RCC 7860 (cell line): ENCODE data around the gene ACSS1.

Experiments
- DNase-seq: peaks from one replicate; pipeline ENCODE4 v3.0.0-alpha.2; 2015; ENCODE audit warnings: low spot score
- FAIRE-seq: peaks from 2 replicates; lab custom pipeline; 2012; peaks lifted over from hg19 to GRCh38; lab: Jason Lieb, UNC

Gene ACSS1

DNA sequence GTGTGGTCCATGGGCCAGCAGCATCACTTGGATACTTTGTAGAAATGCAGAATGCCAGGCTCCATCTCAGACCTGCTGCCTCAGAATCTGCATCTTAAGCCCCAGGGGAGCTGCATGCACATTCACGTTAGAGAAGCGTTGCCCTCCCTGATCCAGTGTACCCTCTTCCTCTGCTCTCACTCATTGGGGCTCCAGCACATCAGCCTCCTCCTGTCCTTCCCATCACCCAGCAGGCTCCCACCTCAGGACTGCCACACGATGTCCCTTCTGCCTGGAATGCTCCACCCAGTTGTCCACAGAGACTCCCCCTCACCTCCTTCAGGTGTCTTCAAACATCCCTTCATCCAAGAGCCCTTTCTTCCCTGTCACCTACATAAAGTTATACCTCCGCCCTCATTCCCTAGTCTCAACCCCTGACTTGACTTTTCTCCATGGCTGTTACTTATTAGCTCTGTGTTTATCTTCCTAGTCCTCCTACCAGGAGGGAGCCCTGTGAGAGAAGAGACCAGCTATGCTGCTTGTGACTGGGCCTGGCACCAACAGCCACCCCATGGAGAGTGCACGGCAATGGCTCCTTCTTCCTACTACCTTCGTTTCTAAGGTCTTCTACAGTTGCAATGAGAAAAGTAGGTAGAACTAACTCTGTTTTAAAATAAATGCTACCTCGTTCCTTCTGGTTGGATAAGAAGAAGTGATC lies 3.3 kb upstream of the ACSS1 start:
- no peak for DNase-seq
- FAIRE-seq, result no peak

DNA sequence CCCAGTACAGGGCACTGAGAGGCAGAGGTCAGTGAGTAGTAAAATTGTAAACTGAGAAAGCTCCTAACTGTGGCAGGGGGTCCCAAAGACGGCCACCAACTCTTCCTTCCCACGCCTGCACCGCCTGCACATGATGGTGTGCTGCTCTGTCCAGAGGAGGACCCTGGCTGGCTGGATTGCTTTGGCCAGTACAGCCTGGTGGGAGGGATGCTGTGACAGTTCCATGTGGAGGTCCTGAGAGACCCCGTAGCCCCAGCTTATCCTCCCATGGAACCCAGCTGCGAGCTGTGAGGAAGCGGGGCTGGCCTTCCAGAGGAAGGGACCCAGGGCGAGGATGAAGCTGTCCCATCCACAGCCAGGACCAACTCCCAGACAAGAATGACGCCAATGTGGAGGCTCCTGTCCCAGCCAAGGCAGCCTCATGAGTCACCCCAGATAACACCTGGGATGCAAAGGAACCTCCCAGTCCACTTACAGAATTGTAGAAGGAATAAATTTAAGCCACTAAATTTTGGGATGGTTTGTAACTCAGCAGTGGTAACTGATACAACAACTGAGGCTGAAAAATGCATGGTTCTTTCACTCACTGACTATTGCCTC lies 2.0 kb upstream of the ACSS1 start:
- no peak for DNase-seq
- FAIRE-seq, result no peak

DNA sequence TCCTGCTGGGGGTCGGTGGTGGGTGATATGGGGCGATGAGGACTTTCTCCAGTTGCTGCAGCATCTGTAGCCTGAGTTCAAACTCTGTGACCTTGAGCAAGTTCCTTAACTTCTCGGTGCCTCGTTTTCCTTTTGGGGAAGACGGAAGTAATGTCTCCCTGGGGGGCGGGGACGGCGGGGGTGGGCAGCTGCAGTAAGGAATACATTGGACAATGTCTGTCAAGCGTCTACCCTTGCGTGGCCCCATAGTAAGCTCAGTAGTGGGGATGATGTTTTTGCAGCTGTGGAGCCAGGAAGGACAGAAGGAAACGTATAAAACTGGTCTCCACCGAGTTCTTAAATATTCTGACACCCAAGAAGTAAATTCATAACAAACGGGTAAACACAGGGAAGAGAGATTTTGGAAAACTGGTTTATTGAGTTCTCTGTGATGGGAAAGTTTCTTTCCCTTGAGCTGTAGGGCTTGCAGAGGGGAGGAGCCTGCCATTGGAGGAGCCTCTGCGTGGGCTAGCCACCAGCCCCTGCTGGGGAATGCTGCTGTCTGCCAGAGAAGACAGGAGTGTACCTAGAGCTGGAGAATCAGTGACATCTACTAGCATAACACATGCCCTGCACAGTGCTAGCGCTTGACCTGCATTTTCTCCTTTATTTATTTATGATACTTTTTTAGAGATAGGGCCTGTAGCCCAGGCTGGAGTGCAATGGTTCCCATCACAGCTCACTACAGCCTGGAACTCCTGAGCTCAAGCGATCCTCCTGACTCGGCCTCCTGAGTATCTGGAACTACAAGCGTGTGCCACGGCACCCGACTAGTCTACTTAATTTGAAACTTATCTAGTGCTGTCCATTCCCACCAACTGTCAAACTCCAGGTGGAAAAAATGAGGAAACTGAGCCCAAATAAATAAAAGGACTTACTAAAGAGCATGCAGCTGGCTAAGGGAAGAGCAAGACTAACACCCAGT lies 1.2 kb upstream of the ACSS1 start:
- DNase-seq (no peak), FAIRE-seq (no peak)

DNA sequence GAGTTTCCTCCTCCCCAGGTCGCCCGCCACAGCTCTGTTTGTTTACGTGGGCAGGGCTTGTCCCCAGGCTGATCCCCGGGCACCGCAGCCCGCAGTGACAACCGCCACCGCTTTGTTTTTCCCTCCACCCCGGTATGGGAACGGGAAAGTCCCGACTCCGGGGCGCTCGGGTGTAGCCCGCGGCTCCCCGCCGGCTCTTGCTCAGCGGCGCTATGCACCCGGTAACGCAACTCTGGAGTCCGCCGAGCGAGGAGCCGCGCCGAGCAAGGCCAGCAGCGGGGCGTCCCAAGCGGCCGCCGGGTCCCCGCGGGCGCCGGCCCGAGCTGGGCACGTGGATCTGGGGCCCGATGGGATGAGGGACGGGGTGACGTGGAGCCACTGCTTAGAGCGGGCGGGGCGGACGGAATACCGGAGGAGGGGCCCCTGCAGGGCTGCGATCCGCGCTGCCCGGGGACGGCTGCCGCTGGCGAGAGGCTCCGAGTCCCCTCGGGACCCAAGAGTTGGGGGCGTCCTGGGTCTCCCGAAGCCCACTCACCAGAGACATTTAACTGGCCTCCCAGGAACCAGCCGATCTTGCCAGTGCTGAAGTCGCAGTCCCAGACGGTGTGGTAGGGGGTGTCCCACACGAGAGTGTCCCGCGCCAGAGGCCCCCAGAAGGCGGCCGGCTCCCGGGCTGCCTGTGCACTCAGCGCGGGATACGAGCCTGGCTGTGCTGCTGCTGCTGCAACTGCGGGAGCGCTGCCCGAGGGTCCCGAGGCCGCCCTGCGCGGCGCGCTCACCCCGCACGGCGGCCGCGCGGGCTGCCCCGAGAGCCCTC lies 497 bp downstream of the ACSS1 start:
- FAIRE-seq (no peak), DNase-seq (peak; percentile 14)

DNA sequence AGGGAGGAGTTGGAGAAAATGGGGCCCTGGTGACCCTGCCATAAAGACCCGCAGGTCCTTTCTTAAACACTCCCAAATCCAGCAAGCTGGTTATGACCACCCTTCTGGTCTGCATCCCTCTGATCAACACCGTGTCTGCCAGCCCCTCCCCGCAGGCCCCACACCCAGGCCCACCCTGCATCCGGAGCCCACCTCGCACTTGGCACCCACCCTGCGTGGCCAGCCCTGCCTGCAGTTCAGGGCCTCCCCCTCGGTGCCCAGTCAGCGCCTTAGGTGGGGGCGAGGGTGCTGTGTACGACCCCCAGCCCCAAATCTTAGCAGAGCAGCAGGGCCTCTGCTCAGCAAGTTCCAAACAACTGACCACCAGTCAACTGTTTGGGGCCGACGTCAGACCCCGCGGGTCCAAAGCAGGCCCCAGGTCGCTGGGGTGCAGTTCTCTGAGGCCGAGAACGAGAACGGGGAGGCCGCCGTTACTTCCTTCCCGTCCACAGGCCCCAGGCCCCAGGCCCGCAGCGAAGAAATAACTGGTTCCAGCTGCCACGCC lies 1.2 kb downstream of the ACSS1 start:
- FAIRE-seq (no peak), DNase-seq (no peak)

DNA sequence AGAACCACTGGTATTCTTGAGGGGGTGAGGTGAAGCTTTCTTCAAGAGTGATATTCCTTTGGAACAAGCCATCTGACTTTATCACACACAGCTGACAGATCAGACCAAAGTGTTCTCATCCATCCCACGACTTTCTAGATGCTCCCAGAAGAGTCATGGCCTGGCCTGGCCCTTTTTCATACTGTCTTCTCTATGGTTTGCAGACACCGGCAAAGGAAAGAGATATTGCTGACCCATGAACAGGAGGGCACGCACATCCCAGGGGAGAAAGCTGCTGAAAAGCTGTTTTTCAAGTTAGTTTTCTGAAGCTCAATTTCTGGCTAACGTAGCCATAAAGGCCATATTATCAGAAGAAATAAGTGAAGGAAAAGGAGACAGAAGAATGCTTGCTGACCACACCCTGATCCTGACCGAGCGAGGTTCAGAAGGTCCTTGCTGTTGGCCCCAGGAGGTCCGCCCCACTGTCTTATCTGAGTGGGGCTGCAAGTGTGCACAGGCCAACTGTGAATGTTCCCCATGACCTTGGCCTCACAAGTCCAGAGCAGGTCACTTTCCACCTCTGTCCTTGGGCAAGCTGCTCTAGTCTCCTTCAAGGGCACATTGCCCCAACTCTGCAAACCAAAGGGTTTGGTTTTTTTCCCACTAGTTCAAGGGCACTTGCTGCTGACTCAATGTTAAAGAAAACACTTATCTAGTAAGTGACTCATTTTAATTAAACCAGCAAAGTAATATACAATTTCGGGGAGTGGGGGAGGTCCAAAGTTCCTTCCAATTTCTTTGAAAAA lies 2.0 kb downstream of the ACSS1 start:
- DNase-seq (no peak), FAIRE-seq (no peak)

DNA sequence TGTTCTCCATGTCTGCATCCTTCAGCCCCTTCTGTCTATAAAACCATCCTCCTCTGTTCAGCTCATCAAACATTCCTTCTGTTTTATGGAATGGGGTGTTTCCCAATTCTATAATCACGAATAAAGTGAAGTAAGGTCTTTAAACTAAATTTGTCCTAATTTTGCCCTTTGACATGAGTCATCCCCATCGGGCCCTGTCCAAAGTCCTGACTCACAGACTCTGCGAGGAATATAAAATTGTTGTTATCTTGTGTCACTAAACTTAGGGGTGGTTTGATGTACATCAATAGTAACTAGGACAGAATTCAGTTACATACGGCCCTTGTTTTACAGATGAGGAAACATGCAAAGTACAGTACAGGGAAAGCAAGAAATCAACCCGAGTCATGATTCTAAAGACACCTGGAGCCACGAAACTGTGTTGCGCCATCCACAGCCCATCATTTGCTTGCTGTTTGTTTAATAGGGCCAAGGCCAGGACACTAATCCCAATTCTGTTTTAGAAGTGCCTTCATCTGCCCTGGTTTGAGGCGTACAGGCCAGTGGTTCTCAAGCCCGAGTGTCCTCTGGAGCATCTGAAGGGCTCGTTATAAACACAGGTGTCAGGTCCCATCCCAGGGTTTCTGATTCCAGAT lies 2.8 kb downstream of the ACSS1 start:
- no peak for FAIRE-seq
- DNase-seq, result no peak

DNA sequence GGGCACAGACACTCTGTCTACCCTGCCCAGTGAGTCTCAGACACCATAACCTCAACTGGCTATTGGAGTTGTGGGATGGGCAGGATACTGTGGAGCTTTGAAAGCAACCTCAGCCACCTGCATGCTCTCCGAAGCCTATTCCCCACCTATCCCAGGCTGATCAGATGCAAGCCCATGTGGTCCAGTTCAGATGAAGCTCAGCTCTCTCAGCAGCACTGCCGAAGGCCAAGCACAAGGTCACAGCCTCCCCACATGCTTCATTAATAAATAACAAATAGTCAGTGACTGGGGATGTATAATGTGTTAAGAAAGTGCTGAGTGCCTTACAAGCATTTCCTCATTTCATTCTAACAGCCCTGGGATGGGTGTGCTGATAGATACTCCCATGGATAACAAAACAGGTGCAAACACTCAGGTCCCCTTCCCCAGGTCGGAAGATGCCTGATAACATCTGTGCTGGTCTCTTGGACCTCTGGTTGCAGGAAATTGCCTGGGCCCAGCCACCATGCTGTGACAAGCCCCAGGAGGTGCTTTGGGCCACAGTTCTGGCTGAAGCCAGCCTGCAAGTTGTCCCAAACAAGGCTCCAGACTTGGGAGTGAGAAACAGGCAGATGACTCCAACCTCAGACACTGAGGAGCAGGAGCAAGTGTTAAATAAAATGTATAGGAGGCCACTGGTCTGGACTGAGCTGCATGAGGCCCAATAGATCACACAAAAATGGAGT lies 3.7 kb downstream of the ACSS1 start:
- no peak for DNase-seq
- no peak for FAIRE-seq

DNA sequence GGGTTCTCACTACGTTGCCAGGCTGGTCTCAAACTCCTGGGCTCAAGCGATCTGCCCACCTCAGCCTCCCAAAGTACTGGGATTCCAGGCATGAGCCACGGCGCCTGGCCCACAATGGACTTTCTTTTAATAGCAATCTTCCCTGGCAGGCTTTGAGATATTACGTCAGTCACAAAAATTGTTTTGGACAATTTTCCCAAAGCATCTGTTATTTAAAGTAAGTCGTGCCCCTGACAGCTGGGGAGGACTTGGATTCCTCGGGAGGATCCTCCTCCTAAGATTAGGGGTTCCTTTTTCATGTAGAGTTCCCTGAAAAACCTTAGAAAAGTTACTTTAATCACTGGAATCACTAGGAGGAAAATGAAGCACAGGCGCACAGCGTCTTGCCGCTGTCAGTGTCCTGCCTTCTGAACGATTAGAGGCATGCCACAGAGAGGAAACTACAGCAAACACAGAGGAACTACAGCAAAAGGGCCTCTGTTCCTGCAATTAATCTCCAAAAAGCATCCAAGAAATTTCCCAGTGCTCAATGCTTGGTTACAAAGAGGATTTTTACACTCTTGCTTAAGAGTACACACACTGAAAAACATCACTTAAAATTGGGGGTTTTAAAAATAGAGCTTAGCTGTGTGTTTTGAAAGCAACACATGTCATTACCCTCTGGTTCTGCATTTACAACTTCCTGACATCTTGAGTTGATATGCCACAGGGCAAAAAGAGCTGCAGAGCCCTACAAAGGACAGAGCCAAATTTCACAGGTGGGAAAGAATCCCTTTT lies 4.5 kb downstream of the ACSS1 start:
- FAIRE-seq (no peak), DNase-seq (no peak)

DNA sequence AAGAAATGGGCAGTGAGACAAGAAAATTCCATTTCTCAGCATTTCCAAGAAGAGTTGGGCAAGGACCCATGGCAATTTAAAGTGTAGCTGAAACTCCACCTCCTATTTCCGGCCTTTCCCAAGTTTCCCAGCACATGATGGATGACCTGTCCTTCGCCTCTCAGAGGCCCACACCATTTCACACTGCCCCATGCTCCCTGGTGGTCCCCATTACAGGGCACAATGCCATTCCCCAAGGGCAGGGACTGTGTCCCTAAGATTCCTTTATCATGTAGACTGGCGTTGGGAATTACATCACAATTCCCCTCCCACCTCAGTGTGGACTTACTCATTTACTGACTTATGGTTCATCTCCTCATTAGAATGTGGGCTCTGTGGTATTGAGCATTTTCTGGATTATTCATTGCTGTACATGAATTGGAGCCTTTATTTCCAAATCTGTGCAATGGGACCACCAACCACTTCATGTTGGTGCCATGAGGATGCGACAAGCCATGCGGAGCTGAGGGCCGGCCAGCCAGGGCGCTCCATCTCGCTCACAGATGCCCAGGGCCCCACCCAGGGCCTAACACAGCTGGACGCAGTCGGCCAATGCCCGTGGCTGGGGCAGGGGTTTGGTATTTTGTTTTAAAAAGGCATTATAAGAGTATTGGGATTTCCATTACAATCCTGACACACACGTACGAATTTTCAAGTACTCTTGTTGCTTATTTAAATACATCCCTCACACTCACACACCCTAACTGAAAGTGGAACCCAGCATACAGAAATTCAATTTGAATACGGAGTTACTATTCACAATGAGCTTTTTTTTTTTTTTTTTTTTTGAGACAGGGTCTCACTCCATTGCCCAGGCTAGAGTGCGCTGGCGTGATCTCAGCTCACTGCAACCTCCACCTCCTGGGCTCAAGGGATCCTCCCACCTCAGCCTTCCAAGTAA lies 5.4 kb downstream of the ACSS1 start:
- DNase-seq (no peak), FAIRE-seq (no peak)

DNA sequence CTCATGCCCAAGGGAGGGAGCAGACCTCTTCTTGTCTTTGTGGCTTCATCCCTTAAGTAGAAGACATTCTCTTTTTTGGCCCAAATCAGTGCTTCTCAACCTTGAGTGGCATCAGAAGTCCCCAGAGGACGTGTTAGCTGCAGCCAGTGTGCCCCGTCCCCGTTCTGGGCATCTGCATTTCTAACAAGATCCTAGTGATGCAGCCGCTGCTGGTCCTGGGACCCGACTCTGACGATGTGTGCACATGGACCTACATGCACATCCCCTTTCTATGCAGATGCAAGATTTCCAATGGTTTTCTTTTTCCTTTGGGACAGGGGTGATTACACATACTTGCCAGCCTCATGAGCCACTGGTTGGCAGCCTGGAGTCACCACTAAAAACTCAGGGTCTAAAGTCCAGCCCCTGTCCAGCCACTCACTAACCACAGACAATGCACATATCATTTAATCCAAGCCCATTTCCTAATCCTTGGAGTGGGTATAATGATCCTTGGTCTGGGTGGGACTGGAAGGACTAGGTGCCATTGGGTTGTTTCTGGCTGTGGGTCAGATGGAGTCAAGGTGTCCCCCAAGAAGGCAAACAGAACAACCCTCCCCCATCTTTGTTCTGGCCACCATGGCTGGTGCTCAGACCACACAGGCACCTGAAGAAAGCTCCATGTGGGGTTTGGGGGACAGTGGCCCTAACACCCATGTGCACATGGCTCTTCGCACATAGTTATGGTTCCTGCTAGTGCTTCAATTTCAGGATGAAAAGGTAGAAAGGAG lies 6.4 kb downstream of the ACSS1 start:
- FAIRE-seq (no peak), DNase-seq (no peak)

DNA sequence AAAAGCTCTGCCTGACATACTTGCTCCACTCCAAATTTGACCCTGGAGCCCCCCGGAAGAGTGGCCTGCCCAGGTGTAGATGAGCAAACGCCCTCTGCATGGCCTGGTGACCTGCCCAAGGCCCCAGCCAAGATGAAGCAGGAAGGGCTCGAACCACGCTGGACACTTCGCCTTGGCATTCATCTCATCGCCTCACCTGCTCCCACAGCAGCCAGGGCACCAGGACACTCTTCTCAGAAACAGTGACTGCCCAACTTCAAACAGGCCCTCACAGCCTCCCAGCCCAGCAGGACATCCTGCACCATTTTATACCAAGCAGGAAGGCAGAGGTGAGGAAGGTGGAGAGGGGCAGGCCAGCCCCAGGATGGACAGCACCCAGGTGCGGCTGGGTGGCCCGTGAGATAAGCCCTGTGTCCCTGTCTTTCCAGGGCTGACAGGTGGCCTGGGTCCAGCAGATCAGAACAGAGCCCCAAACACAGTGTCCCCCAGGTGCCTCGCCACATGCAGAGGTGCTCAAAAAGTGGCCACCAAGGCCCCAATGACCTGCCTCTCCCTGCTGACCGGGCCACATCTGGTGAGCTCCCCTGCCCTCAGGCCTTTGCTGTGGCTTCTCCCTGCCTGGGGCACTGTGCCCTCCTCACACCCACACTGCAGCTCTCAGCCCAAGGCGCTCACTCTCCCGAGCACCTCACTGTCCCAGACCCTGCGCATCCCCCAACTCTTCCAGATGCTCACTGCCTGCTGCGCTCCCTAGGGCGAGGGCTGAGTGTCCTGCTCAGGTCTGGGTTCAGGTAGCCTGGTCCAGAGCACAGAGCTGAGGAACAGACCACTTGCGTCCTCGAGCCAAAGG lies 7.2 kb downstream of the ACSS1 start:
- FAIRE-seq (no peak), DNase-seq (no peak)

DNA sequence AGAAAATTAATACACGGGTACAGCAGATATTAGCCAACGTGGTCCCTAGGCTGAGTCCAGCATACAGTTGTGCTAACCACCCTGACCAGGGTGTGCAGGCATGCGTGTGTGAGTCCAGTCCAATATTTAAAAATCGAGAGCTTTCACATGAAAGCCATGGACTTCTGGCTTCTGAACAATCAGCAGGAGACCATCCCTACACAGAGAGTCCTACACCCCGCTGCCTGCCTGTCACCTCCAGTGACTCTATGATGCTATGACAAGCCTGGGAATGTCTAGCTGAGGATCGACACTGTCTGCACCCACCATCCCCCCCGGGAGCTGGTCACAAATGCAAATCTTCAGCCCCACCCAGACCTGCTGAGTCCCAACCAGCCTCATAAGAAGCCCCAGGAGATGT lies 7.9 kb downstream of the ACSS1 start:
- no peak for DNase-seq
- FAIRE-seq, result no peak

DNA sequence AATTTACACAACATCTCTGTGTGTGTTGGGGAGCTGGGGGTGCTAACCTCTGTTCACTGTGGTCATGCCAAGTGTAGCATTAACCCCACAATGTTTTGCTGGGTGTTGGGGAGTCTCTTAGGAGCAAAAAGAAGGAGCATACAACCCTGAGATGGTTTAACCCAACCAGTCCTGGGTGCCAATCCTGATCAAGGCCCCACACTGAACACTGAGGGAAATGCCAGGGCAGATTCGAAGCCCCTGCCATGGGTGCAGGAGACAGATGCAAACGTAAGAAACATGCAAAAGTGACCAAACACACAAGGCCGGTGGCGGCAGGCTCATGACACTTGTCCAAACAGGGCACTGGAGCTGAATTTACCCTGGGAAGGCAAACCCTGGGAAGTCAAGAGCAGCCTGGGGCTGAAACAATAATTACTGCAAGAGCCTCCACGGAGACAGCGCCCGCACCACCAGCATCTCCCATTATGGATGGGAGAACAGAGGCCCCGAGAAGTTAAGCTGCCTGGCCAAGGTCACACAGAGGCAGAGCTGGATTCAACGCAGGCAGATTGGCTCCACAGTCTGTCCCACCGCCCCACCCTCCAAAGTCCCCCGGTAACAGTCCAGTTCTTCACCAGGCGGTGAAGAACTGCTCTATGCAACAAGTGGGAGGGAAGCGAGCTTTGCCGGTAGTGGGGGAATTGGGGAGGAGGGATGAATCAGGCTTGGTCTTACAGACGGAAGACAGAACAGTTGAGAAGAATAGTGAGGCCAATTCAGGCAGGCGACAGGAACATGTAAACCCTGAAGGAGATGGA lies 8.5 kb downstream of the ACSS1 start:
- FAIRE-seq (no peak), DNase-seq (no peak)
